Subcutaneous abdominal adipose tissue (tissue), 5 donors: Measurements from ENCODE around the gene CDKN3.
"Not testable (repeated sequence)": the region's sequence is repeated elsewhere in the genome, so short reads cannot be mapped to it uniquely, and the experiment has no call there.

Source experiments
- H3K27ac ChIP-seq: one replicate; pipeline ENCODE4 v1.7.0; 2013; ENCODE audit warnings: low read depth, mild to moderate bottlenecking, inconsistent platforms, low read length, moderate library complexity
- H3K27me3 ChIP-seq, 5 donors: one replicate each; pipeline ENCODE4 v1.7.0; 2013; ENCODE audit warnings: low read length in 5 of 5, inconsistent platforms in 1 of 5; ENCODE audit not compliant: control insufficient read depth in 5 of 5, insufficient read depth in 4 of 5
- H3K36me3 ChIP-seq, 5 donors: one replicate each; pipeline ENCODE4 v1.7.0; 2013; ENCODE audit warnings: low read length in 5 of 5; ENCODE audit not compliant: control insufficient read depth in 5 of 5, insufficient read depth in 5 of 5
- H3K4me1 ChIP-seq, 5 donors: one replicate each; pipeline ENCODE4 v1.7.0; 2013; ENCODE audit warnings: low read length in 5 of 5, mild to moderate bottlenecking in 3 of 5, moderate library complexity in 1 of 5; ENCODE audit not compliant: control insufficient read depth in 5 of 5, insufficient read depth in 5 of 5
- H3K4me3 ChIP-seq, 5 donors: one replicate each; pipeline ENCODE4 v1.7.0; 2013; ENCODE audit warnings: low read length in 5 of 5, low read depth in 1 of 5
- H3K9ac ChIP-seq, 5 donors: one replicate each; pipeline ENCODE4 v1.7.0; 2013; ENCODE audit warnings: low read length in 5 of 5, mild to moderate bottlenecking in 4 of 5, moderate library complexity in 3 of 5
- H3K9me3 ChIP-seq, 5 donors: one replicate each; pipeline ENCODE4 v1.7.0; 2013; ENCODE audit warnings: low read length in 5 of 5; ENCODE audit not compliant: control insufficient read depth in 5 of 5
- donor health status: healthy.
- donor health status: healthy.
- donor health status: healthy.
- donor health status: healthy.
- donor health status: healthy.

The CDKN3 gene

DNA sequence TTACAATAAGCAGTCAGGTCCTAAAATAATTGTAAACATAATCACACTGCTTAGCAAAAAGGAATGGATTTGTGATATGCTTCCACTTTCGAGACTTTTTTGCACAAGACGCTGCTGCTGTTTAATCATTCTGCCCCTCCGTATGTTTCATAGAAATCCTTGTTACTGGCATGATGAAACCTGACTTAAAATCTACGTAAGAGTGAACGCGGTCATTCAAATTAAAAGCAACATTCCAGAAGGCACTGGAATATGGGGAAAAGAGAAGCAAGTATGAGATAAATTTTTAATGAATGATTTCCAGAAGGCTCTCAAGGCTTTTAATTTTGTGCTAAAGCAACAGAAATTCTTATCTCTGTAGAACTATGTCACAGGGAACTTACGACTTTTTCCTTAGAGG is 43.2 kb downstream of the CDKN3 start:
- peak overlapping the region; percentile 71 to 82 (median 76) for H3K4me3 ChIP-seq

DNA sequence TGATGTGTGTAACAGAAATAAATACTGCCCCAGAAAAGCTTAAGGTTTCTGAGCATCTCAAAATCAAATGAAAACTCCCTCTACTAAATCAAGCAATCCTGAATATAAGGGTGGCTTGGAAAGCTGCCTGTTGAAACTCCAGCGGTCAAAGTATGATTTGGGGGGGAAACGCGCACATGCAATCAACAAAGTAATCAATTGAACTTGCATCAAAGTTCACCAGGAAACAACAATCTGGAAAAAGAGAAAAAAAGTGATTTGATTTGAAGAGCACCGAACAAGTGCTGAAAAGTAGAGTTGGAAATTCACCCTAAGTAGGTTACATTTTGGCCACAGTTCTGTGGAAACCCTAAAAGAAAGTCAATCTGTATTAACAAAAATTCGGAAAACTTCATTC is 43.7 kb downstream of the CDKN3 start:
- Histone ChIP-seq H3K4me1 (peaks cover 2 to 16% (median 15%) of the 10 kb centered on the region in 5 donors), H3K9ac (peak overlapping the region; percentile 69 to 91 (median 80)), H3K36me3 (peaks cover 0 to 2% (median 0%) of the 10 kb centered on the region in 5 donors), H3K4me3 (peak overlapping the region; percentile 71 to 82 (median 76)), H3K27ac (peak overlapping the region; percentile 68), H3K9me3 (no peaks in the 10 kb centered on the region), H3K27me3 (peaks cover 0 to 4% (median 0%) of the 10 kb centered on the region in 5 donors)

More for the DNA sequence above, 43.2 kb downstream of the CDKN3 start:
- no peaks in the 10 kb centered on the region for H3K9me3 ChIP-seq
- H3K4me1 ChIP-seq, result peaks cover 2 to 16% (median 15%) of the 10 kb centered on the region in 5 donors
- H3K9ac ChIP-seq, result peak overlapping the region in 4 of 5 donors; percentile 69 to 91 (median 82)
- H3K27me3 ChIP-seq, result peaks cover 0 to 4% (median 0%) of the 10 kb centered on the region in 5 donors
- H3K27ac ChIP-seq, result peak overlapping the region; percentile 68
- peaks cover 0 to 2% (median 0%) of the 10 kb centered on the region in 5 donors for H3K36me3 ChIP-seq

DNA sequence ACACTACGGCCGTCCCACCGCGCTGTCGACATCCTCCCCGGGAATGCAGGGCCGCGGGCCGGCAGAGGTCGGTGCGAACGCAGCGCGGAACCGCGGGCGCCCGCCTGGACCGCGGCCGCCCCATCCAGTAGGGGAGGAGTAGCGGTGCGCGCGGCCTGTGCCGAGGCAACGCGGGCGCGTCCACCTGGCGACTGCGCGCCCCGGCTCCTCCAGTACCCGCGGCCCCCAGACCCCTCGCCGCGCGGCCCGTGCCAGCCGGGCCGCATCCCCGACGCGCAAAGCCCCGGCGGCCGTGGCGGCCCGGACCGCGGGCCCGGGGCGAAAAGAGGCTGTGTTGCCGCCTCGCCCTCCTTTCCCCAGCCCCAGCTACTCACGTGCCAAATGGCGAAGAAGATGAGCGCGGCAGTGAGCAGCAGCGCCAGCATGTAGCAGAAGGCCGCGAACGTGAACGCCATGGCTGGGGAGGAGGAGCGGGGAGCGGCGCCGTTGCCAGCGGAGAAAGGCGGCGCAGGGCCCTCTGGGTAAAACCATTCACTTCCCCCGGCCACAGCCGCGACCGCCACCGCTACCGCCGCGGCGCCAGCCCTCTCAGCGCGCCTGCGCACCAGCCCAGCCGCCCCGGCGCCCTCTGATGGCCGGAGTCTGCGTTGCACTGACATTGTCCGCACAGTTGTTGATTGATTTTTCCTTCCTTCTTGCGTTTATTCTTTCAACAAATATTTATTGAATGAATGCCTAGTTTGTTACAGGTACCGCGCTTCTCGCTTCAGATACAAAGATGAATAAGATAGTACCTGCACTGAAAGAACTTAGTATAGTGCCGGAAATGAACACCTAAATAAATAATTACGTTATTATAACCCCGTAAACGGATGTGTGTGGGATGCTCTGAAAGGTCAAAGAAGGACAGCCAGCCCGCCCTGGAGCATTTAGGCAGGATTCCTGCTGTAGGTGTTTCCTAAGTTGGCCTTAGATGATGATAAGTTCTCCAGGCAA is 44.4 kb downstream of the CDKN3 start, which contains the start of gene CNIH1:
TSS of gene CNIH1 (minus strand) at position 502 of the 996 bp plus-strand sequence. CDS start at position 455, 47 bp downstream.
- Histone ChIP-seq H3K4me1 (peaks cover 2 to 16% (median 15%) of the 10 kb centered on the region in 5 donors), H3K27ac (peak within 1 kb of the TSS; percentile 68), H3K36me3 (no peaks in the 10 kb centered on the region), H3K9me3 (no peaks in the 10 kb centered on the region), H3K27me3 (peaks cover 0 to 4% (median 0%) of the 10 kb centered on the region in 5 donors), H3K9ac (peak within 1 kb of the TSS; percentile 69 to 91 (median 80)), H3K4me3 (peak within 1 kb of the TSS; percentile 71 to 82 (median 76))

DNA sequence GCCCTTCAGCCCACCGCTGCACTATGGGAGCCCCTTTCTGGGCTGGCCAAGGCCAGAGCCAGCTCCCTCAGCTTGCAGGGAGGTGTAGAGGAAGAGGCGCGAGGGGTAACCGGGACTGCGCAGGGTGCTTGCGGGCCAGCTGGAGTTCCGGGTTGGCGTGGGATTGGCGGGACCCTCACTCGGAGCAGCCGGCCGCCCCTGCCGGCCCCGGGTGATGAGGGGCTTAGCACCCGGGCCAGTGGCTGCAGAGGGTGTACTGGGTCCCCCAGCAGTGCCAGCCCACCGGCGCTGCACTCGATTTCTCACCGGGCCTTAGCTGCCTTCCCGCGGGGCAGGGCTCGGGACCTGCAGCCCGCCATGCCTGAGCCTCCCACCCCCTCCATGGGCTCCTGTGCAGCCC is 46.2 kb downstream of the CDKN3 start:
- H3K27ac ChIP-seq, H3K27me3 ChIP-seq, H3K9ac ChIP-seq, H3K36me3 ChIP-seq, H3K9me3 ChIP-seq, H3K4me3 ChIP-seq: not testable (repeated sequence)
- H3K4me1 ChIP-seq, result peaks cover 2 to 19% (median 15%) of the 10 kb centered on the region in 5 donors

DNA sequence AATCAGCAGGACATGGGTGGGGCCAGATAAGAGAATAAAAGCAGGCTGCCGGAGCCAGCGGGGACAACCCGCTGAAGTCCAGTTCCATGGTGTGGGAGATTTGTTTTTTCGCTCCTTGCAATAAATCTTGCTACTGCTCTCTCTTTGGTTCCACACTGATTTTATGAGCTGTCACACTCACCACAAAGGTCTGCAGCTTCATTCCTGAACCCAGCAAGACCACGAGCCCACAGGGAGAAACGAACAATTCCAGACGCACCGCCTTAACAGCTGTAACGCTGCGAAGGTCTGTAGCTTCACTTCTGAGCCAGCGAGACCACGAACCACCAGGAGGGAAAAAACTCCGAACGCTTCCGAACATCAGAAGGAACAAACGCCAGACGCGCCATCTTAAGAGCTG is 47.2 kb downstream of the CDKN3 start:
- Histone ChIP-seq H3K4me3 (no peak overlapping the region), H3K36me3 (no peaks in the 10 kb centered on the region), H3K27me3 (peaks cover 0 to 4% (median 0%) of the 10 kb centered on the region in 5 donors), H3K9me3 (no peaks in the 10 kb centered on the region), H3K9ac (no peak overlapping the region), H3K27ac (no peak overlapping the region), H3K4me1 (peaks cover 2 to 19% (median 15%) of the 10 kb centered on the region in 5 donors)

DNA sequence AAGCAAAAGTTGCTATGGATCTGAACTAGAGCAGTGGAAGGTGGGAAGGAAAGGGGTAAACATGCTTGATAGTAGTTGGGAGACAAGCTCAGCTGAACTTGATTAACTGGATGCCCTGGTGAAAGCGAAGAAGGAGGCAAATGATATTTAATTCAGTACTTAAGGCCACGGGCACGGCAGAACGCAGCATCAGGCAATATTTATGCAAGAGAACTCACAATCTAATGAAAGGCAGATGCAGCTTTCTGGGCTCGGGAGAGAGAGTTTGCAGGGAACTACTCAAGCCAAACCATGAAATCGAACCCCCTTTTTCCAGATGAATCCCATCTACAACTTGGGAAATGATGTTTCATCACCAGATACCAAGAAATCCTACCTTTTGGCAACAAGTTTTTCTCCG is 47.9 kb downstream of the CDKN3 start:
- Histone ChIP-seq H3K36me3 (no peaks in the 10 kb centered on the region), H3K9ac (no peak overlapping the region), H3K27ac (no peak overlapping the region), H3K9me3 (no peaks in the 10 kb centered on the region), H3K4me1 (peaks cover 2 to 19% (median 14%) of the 10 kb centered on the region in 5 donors), H3K27me3 (peaks cover 0 to 4% (median 0%) of the 10 kb centered on the region in 5 donors), H3K4me3 (no peak overlapping the region)

DNA sequence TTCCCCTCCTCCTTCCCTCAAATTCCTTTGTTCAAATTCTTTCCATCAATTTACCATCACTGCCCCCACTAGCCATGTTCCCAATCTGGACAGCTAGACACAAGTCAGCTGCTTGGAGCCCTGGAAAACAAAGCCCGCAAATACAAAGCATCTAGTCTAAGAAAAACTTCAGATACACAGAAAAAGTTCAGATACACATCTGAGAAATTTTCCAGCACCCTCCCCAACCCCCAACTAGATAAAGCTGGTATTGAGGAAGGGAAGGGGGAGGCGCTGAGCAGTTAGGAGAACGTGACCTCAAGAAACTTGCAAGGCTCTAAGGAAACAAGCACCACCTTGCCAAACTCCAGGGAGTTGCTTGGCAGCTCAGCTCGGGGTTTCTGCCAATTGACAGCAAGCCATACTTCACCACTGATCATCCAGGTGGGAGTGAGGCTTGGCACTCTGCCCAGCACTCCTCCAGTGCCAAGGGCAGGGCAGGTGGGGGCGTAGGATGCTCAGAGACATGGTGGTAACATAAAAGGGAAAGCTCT is 49.4 kb downstream of the CDKN3 start:
- Histone ChIP-seq H3K36me3 (no peaks in the 10 kb centered on the region), H3K27ac (no peak overlapping the region), H3K4me3 (no peak overlapping the region), H3K4me1 (peaks cover 2 to 10% (median 7%) of the 10 kb centered on the region in 5 donors), H3K9me3 (no peaks in the 10 kb centered on the region), H3K27me3 (peaks cover 0 to 4% (median 0%) of the 10 kb centered on the region in 5 donors), H3K9ac (no peak overlapping the region)

DNA sequence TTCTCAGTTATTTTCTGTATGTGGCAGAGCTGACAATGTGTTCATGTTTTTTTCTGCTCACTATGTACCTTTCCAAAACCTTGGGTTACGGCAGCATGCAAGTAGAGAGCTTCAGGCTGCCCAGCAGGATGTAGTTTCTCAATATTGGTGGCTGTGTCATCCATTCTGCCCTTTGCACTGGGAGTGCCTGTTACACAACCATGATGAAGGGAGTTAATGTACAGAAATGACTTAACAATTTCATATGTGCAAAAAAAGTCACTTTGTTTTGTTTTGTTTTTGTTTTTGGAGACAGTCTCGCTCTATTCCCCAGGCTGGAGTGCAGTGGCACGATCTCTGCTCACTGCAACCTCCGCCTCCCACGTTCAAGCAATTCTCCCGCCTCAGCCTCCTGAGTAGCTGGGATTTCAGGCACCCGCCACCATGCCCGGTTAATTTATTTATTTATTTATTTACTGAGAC is 50.5 kb downstream of the CDKN3 start:
- H3K9me3 ChIP-seq, result no peaks in the 10 kb centered on the region
- no peaks in the 10 kb centered on the region for H3K36me3 ChIP-seq
- peaks cover 0 to 4% (median 3%) of the 10 kb centered on the region in 5 donors for H3K4me1 ChIP-seq
- peaks cover 0 to 4% (median 0%) of the 10 kb centered on the region in 5 donors for H3K27me3 ChIP-seq
- H3K27ac ChIP-seq, result no peak overlapping the region
- no peak overlapping the region for H3K9ac ChIP-seq
- H3K4me3 ChIP-seq, result no peak overlapping the region

DNA sequence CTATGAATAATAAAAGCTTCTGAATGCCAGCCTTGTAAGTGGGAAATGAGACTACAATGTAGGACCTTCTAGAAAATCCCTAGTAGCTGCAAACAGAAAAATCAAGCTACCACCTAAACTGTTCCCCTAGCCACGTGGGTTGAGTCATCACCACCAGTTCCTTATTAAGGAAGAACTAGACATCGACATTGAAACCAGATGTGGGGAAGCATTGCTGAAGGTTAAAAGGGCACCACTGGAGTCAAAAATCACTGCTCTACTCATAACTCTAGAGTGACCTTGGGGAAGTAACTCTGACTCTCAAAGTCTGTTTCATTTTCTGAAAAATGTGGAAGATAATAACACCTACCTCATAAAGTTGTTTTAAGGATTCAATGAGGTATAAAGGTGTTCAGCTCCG is 53.7 kb downstream of the CDKN3 start:
- Histone ChIP-seq H3K9me3 (no peaks in the 10 kb centered on the region), H3K27ac (no peak overlapping the region), H3K36me3 (no peaks in the 10 kb centered on the region), H3K4me3 (no peak overlapping the region), H3K9ac (no peak overlapping the region), H3K4me1 (peaks cover 0 to 4% (median 3%) of the 10 kb centered on the region in 5 donors), H3K27me3 (no peaks in the 10 kb centered on the region)
